GM23338 (cell line): Measurements from ENCODE around the gene SNRNP25. TPM values are rescaled to one million over a fixed set of nuclear protein-coding genes. Genes with fewer than 3 reads are reported as not detected.
A peak's percentile ranks its signal among the peaks of the same experiment; 100 is the strongest.

ENCODE experiments used
- ATAC-seq: fragments of 200-7000 bp; cut with Tn5 transposase; 3 replicates; pipeline ENCODE4 v1.9.1; 2020
- DNase-seq: peaks from one replicate; pipeline ENCODE4 v3.0.0-alpha.2; 2015; ENCODE audit warnings: low spot score
- H2AFZ ChIP-seq: fragments of 200-600 bp; sonication (generic); 2 replicates; pipeline ENCODE4 v1.8.0; 2016; ENCODE audit warnings: antibody characterized with exemption, mild to moderate bottlenecking, moderate library complexity
- H3F3A ChIP-seq: fragments of 200-600 bp; sonication (generic); replicated peaks from 2 replicates; pipeline ENCODE4 v1.8.0; 2017; ENCODE audit warnings: antibody characterized with exemption, mixed run types, low read depth
- H3K27ac ChIP-seq: fragments of 200-600 bp; sonication (generic); 2 replicates; pipeline ENCODE4 v1.6.1; 2016; ENCODE audit warnings: low read depth
- H3K27me3 ChIP-seq: fragments of 200-600 bp; sonication (generic); 2 replicates; pipeline ENCODE4 v1.8.0; 2016; ENCODE audit warnings: mild to moderate bottlenecking, mixed run types, moderate library complexity; ENCODE audit not compliant: insufficient read depth
- H3K36me3 ChIP-seq: fragments of 200-600 bp; sonication (generic); 2 replicates; pipeline ENCODE4 v1.8.0; 2016; ENCODE audit warnings: mild to moderate bottlenecking; ENCODE audit not compliant: insufficient read depth
- H3K4me1 ChIP-seq: fragments of 200-600 bp; sonication (generic); 2 replicates; pipeline ENCODE4 v1.8.0; 2016; ENCODE audit warnings: mild to moderate bottlenecking, moderate library complexity; ENCODE audit not compliant: insufficient read depth
- H3K4me2 ChIP-seq: fragments of 200-600 bp; sonication (generic); 2 replicates; pipeline ENCODE4 v1.7.1; 2017; ENCODE audit warnings: mixed run types
- H3K4me3 ChIP-seq: fragments of 200-600 bp; sonication (generic); 2 replicates; pipeline ENCODE4 v1.6.1; 2016; ENCODE audit warnings: mixed run types
- H3K79me2 ChIP-seq: fragments of 200-600 bp; sonication (generic); replicated peaks from 2 replicates; pipeline ENCODE4 v1.8.0; 2017; ENCODE audit warnings: mild to moderate bottlenecking; ENCODE audit not compliant: insufficient read depth
- H3K9me2 ChIP-seq: fragments of 200-600 bp; sonication (generic); 2 replicates; pipeline ENCODE4 v1.8.0; 2017; ENCODE audit not compliant: insufficient read depth
- H4K20me1 ChIP-seq: fragments of 200-600 bp; sonication (generic); replicated peaks from 2 replicates; pipeline ENCODE4 v1.8.0; 2017; ENCODE audit warnings: mild to moderate bottlenecking; ENCODE audit not compliant: insufficient read depth
- H3K27ac Mint-ChIP-seq: 2 replicates; pipeline ENCODE4 v1.8.0; 2020; ENCODE audit warnings: inconsistent platforms, mild to moderate bottlenecking, moderate library complexity, mixed read lengths
- H3K27me3 Mint-ChIP-seq: 3 replicates; pipeline ENCODE4 v1.8.0; 2022; ENCODE audit warnings: low read depth, mild to moderate bottlenecking, moderate library complexity, mixed read lengths, inconsistent platforms; ENCODE audit not compliant: insufficient read depth, poor library complexity
- H3K36me3 Mint-ChIP-seq: 3 replicates; pipeline ENCODE4 v1.8.0; 2021; ENCODE audit warnings: low read depth, mild to moderate bottlenecking, inconsistent platforms, moderate library complexity, mixed read lengths
- H3K4me1 Mint-ChIP-seq: 3 replicates; pipeline ENCODE4 v1.8.0; 2020; ENCODE audit warnings: mild to moderate bottlenecking, inconsistent platforms, mixed read lengths
- H3K4me3 Mint-ChIP-seq: 3 replicates; pipeline ENCODE4 v1.8.0; 2021; ENCODE audit warnings: moderate library complexity, mild to moderate bottlenecking, inconsistent platforms, mixed read lengths
- H3K9me3 Mint-ChIP-seq: 3 replicates; pipeline ENCODE4 v1.8.0; 2020; ENCODE audit warnings: moderate library complexity, mild to moderate bottlenecking, inconsistent platforms, mixed read lengths
- CREB1 ChIP-seq: fragments of 250-450 bp; sonication (Bioruptor Pico); IDR thresholded peaks from 2 replicates; pipeline ENCODE4 v1.5.0; 2020; ENCODE audit warnings: low read depth, mild to moderate bottlenecking, moderate library complexity
- CTCF ChIP-seq, 2 experiments: fragments of 200-600 bp in 1 of 2; sonication (generic) in 1 of 2; conservative IDR thresholded peaks; 2 replicates each; pipeline versions ENCODE4 v1.5.1 to v1.6.1; 2016 to 2017; ENCODE audit warnings: antibody characterized with exemption in 2 of 2, low read depth in 2 of 2, mild to moderate bottlenecking in 2 of 2, moderate library complexity in 1 of 2
- EZH2 ChIP-seq: fragments of 200-600 bp; sonication (generic); IDR thresholded peaks from one replicate; pipeline ENCODE4 v1.8.0; 2017; ENCODE audit warnings: antibody characterized with exemption, mild to moderate bottlenecking, low read depth; ENCODE audit not compliant: unreplicated experiment
- EZH2phosphoT487 ChIP-seq: fragments of 200-600 bp; sonication (generic); IDR thresholded peaks from one replicate; pipeline ENCODE4 v1.8.1; 2018; ENCODE audit warnings: antibody characterized with exemption; ENCODE audit not compliant: unreplicated experiment
- JUNB ChIP-seq: IDR thresholded peaks from one replicate; pipeline ENCODE4 v1.6.1; 2016; ENCODE audit warnings: antibody characterized with exemption; ENCODE audit not compliant: unreplicated experiment
- NANOG ChIP-seq: IDR thresholded peaks from 2 replicates; pipeline ENCODE4 v1.6.1; 2016; ENCODE audit warnings: antibody characterized with exemption, borderline replicate concordance
- POLR2AphosphoS5 ChIP-seq: IDR thresholded peaks from 2 replicates; pipeline ENCODE4 v1.6.1; 2016; ENCODE audit warnings: antibody characterized with exemption, low read depth
- REST ChIP-seq: IDR thresholded peaks from one replicate; pipeline ENCODE4 v1.6.1; 2018; ENCODE audit warnings: antibody characterized with exemption; ENCODE audit not compliant: unreplicated experiment
- STAT1 ChIP-seq: IDR thresholded peaks from one replicate; pipeline ENCODE4 v1.6.1; 2016; ENCODE audit warnings: antibody characterized with exemption; ENCODE audit not compliant: unreplicated experiment
- ZNF114 ChIP-seq: fragments of 250-450 bp; sonication (Bioruptor Pico); IDR thresholded peaks from 2 replicates; pipeline ENCODE4 v1.5.0; 2020; ENCODE audit warnings: mild to moderate bottlenecking, moderate library complexity
- ZNF331 ChIP-seq: fragments of 250-450 bp; sonication (Bioruptor Pico); IDR thresholded peaks from 2 replicates; pipeline ENCODE4 v1.5.0; 2020; ENCODE audit warnings: low read depth, mild to moderate bottlenecking, moderate library complexity
- polyA plus RNA-seq: library from polyadenylated mRNA; unstranded; fragments of >200 nt; fragmentation: Nextera tagmentation; extraction: Ambion mirVana; gene quantifications from 2 replicates; pipeline ENCODE4 v1.2.1, GENCODE V29; 2016
- total RNA-seq: library from RNA; depleted of rRNA; stranded (reverse); fragments of >200 nt; shearing (Covaris generic); gene quantifications from 2 replicates; pipeline ENCODE4 v1.2.3, GENCODE V29; 2014
- TF ChIP-seq, protein P1 (sequence below): IDR thresholded peaks from 2 replicates; pipeline ENCODE4 v1.6.1; 2016; ENCODE audit warnings: antibody characterized with exemption

Gene SNRNP25
- total and polyA plus RNA-seq, 2 experiments from 2014 or later: 34.4 to 79.5 TPM

GRCh38 chr16:78444-79150 is 25.0 kb downstream of the SNRNP25 start:
- H3K36me3 ChIP-seq: no peaks in the 10 kb centered on the region
- H3K9me3 Mint-ChIP-seq: no peaks in the 10 kb centered on the region
- H3K4me1 ChIP-seq: peaks cover 37% of the 10 kb centered on the region
- H3K4me3 ChIP-seq: peak overlapping the region; percentile 64
- TF ChIP-seq EZH2: no peak
- no peak for TF ChIP-seq REST
- TF ChIP-seq, protein P1, sequence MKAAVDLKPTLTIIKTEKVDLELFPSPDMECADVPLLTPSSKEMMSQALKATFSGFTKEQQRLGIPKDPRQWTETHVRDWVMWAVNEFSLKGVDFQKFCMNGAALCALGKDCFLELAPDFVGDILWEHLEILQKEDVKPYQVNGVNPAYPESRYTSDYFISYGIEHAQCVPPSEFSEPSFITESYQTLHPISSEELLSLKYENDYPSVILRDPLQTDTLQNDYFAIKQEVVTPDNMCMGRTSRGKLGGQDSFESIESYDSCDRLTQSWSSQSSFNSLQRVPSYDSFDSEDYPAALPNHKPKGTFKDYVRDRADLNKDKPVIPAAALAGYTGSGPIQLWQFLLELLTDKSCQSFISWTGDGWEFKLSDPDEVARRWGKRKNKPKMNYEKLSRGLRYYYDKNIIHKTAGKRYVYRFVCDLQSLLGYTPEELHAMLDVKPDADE: no peak
- no peak for TF ChIP-seq JUNB
- no peak for TF ChIP-seq CREB1 (CRISPR knock-in tag)
- TF ChIP-seq POLR2AphosphoS5: no peak
- TF ChIP-seq NANOG: no peak
- TF ChIP-seq ZNF114 (CRISPR knock-in tag): no peak
- no peaks in the 10 kb centered on the region for H3K79me2 ChIP-seq
- peaks cover under 1% of the 10 kb centered on the region; the same call in 2 of the 3 replicates for H3K36me3 Mint-ChIP-seq
- no peaks in the 10 kb centered on the region for H4K20me1 ChIP-seq
- DNase-seq: no peak
- no peak for ATAC-seq
- H3K27me3 ChIP-seq: no peaks in the 10 kb centered on the region
- H3K9me2 ChIP-seq: no peaks in the 10 kb centered on the region
- peak overlapping the region; percentile 82 for H3K4me3 Mint-ChIP-seq
- peak overlapping the region; percentile 84 for H3K4me2 ChIP-seq
- H3F3A ChIP-seq: peaks cover 17% of the 10 kb centered on the region; the same call in 1 of the 2 replicates
- no peak overlapping the region for H3K27ac Mint-ChIP-seq
- H3K4me1 Mint-ChIP-seq: peaks cover 40% of the 10 kb centered on the region
- H3K27ac ChIP-seq: no peak overlapping the region
- no peak overlapping the region; the same call in 1 of the 2 replicates for H2AFZ ChIP-seq
- peaks cover 20% of the 10 kb centered on the region for H3K27me3 Mint-ChIP-seq

DNA sequence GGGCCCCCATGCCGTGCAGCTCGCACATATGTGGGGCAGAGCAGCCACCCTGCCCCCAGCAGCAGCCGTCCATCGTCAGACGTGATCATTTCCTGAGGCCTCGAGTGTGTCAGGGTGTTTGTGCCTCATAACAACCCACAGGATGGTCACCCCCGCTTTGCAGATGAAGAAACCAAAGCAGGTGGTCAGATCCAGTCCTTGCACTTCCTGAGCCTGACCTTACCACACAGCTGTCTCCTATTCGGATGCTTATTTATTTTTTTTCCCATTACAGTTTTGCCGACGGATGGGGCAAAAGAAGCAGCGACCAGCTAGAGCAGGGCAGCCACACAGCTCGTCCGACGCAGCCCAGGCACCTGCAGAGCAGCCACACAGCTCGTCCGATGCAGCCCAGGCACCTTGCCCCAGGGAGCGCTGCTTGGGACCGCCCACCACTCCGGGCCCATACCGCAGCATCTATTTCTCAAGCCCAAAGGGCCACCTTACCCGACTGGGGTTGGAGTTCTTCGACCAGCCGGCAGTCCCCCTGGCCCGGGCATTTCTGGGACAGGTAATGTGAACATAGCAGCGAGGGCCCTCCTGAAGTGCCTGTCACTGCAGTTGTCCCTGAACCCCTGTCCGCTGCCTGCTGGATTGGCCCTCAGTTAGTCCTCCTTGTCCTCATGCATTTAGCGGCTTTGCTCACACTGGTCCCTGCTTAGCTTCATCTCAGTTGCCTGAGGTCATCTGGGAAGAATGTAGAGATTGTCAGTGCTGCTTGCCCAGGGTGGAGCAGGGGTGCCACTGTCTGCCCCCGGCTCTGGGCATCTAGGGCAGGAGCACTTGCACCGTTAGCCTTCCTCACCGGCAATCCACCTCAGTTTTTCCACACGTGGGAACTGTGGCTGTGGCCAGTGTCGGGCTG is 25.8 kb downstream of the SNRNP25 start:
- Mint-ChIP-seq H3K27me3 (peaks cover 20% of the 10 kb centered on the region), H3K9me3 (no peaks in the 10 kb centered on the region), H3K4me1 (peaks cover 36% of the 10 kb centered on the region), H3K36me3 (peaks cover 5% of the 10 kb centered on the region), H3K27ac (no peak overlapping the region), H3K4me3 (peak overlapping the region; percentile 82)
- ATAC-seq (no peak), DNase-seq (no peak)
- H3K4me2 ChIP-seq: peak overlapping the region; percentile 84
- no peak overlapping the region for H3K27ac ChIP-seq
- H3K27me3 ChIP-seq: no peaks in the 10 kb centered on the region
- H4K20me1 ChIP-seq: no peaks in the 10 kb centered on the region
- no peak overlapping the region for H2AFZ ChIP-seq
- H3F3A ChIP-seq: peaks cover 16% of the 10 kb centered on the region; the same call in 1 of the 2 replicates
- no peaks in the 10 kb centered on the region for H3K36me3 ChIP-seq
- H3K4me3 ChIP-seq: peak overlapping the region; percentile 64
- peaks cover 32% of the 10 kb centered on the region for H3K4me1 ChIP-seq
- no peaks in the 10 kb centered on the region for H3K79me2 ChIP-seq
- no peaks in the 10 kb centered on the region for H3K9me2 ChIP-seq
- TF ChIP-seq CTCF (conservative IDR thresholded peaks at IDR 0.05; ENCODE audit: low read depth in 2 of 2): no peak
- TF ChIP-seq EZH2phosphoT487: no peak
- TF ChIP-seq NANOG: no peak
- no peak for TF ChIP-seq ZNF114 (CRISPR knock-in tag)
- TF ChIP-seq ZNF331 (CRISPR knock-in tag): no peak
- TF ChIP-seq JUNB: no peak
- TF ChIP-seq CREB1 (CRISPR knock-in tag): no peak
- TF ChIP-seq STAT1: no peak
